GM23338 (cell line): ENCODE results near the gene PRCC. TPM values are rescaled to one million over a fixed set of nuclear protein-coding genes. Genes with fewer than 3 reads are reported as not detected.

Experiments
- ATAC-seq: fragments of 200-7000 bp; cut with Tn5 transposase; 3 replicates; pipeline ENCODE4 v1.9.1; 2020
- DNase-seq: peaks from one replicate; pipeline ENCODE4 v3.0.0-alpha.2; 2015; ENCODE audit warnings: low spot score
- H2AFZ ChIP-seq: fragments of 200-600 bp; sonication (generic); 2 replicates; pipeline ENCODE4 v1.8.0; 2016; ENCODE audit warnings: antibody characterized with exemption, mild to moderate bottlenecking, moderate library complexity
- H3F3A ChIP-seq: fragments of 200-600 bp; sonication (generic); replicated peaks from 2 replicates; pipeline ENCODE4 v1.8.0; 2017; ENCODE audit warnings: antibody characterized with exemption, mixed run types, low read depth
- H3K27ac ChIP-seq: fragments of 200-600 bp; sonication (generic); 2 replicates; pipeline ENCODE4 v1.6.1; 2016; ENCODE audit warnings: low read depth
- H3K27me3 ChIP-seq: fragments of 200-600 bp; sonication (generic); 2 replicates; pipeline ENCODE4 v1.8.0; 2016; ENCODE audit warnings: mild to moderate bottlenecking, mixed run types, moderate library complexity; ENCODE audit not compliant: insufficient read depth
- H3K36me3 ChIP-seq: fragments of 200-600 bp; sonication (generic); 2 replicates; pipeline ENCODE4 v1.8.0; 2016; ENCODE audit warnings: mild to moderate bottlenecking; ENCODE audit not compliant: insufficient read depth
- H3K4me1 ChIP-seq: fragments of 200-600 bp; sonication (generic); 2 replicates; pipeline ENCODE4 v1.8.0; 2016; ENCODE audit warnings: mild to moderate bottlenecking, moderate library complexity; ENCODE audit not compliant: insufficient read depth
- H3K4me2 ChIP-seq: fragments of 200-600 bp; sonication (generic); 2 replicates; pipeline ENCODE4 v1.7.1; 2017; ENCODE audit warnings: mixed run types
- H3K4me3 ChIP-seq: fragments of 200-600 bp; sonication (generic); 2 replicates; pipeline ENCODE4 v1.6.1; 2016; ENCODE audit warnings: mixed run types
- H3K79me2 ChIP-seq: fragments of 200-600 bp; sonication (generic); replicated peaks from 2 replicates; pipeline ENCODE4 v1.8.0; 2017; ENCODE audit warnings: mild to moderate bottlenecking; ENCODE audit not compliant: insufficient read depth
- H3K9me2 ChIP-seq: fragments of 200-600 bp; sonication (generic); 2 replicates; pipeline ENCODE4 v1.8.0; 2017; ENCODE audit not compliant: insufficient read depth
- H4K20me1 ChIP-seq: fragments of 200-600 bp; sonication (generic); replicated peaks from 2 replicates; pipeline ENCODE4 v1.8.0; 2017; ENCODE audit warnings: mild to moderate bottlenecking; ENCODE audit not compliant: insufficient read depth
- H3K27ac Mint-ChIP-seq: 2 replicates; pipeline ENCODE4 v1.8.0; 2020; ENCODE audit warnings: inconsistent platforms, mild to moderate bottlenecking, moderate library complexity, mixed read lengths
- H3K27me3 Mint-ChIP-seq: 3 replicates; pipeline ENCODE4 v1.8.0; 2022; ENCODE audit warnings: low read depth, mild to moderate bottlenecking, moderate library complexity, mixed read lengths, inconsistent platforms; ENCODE audit not compliant: insufficient read depth, poor library complexity
- H3K36me3 Mint-ChIP-seq: 3 replicates; pipeline ENCODE4 v1.8.0; 2021; ENCODE audit warnings: low read depth, mild to moderate bottlenecking, inconsistent platforms, moderate library complexity, mixed read lengths
- H3K4me1 Mint-ChIP-seq: 3 replicates; pipeline ENCODE4 v1.8.0; 2020; ENCODE audit warnings: mild to moderate bottlenecking, inconsistent platforms, mixed read lengths
- H3K4me3 Mint-ChIP-seq: 3 replicates; pipeline ENCODE4 v1.8.0; 2021; ENCODE audit warnings: moderate library complexity, mild to moderate bottlenecking, inconsistent platforms, mixed read lengths
- H3K9me3 Mint-ChIP-seq: 3 replicates; pipeline ENCODE4 v1.8.0; 2020; ENCODE audit warnings: moderate library complexity, mild to moderate bottlenecking, inconsistent platforms, mixed read lengths
- CTCF ChIP-seq, 2 experiments: fragments of 200-600 bp in 1 of 2; sonication (generic) in 1 of 2; conservative IDR thresholded peaks; 2 replicates each; pipeline versions ENCODE4 v1.5.1 to v1.6.1; 2016 to 2017; ENCODE audit warnings: antibody characterized with exemption in 2 of 2, low read depth in 2 of 2, mild to moderate bottlenecking in 2 of 2, moderate library complexity in 1 of 2
- ETS1 ChIP-seq: IDR thresholded peaks from 2 replicates; pipeline ENCODE4 v1.6.1; 2016; ENCODE audit warnings: antibody characterized with exemption
- EZH2phosphoT487 ChIP-seq: fragments of 200-600 bp; sonication (generic); IDR thresholded peaks from one replicate; pipeline ENCODE4 v1.8.1; 2018; ENCODE audit warnings: antibody characterized with exemption; ENCODE audit not compliant: unreplicated experiment
- JUNB ChIP-seq: IDR thresholded peaks from one replicate; pipeline ENCODE4 v1.6.1; 2016; ENCODE audit warnings: antibody characterized with exemption; ENCODE audit not compliant: unreplicated experiment
- NANOG ChIP-seq: IDR thresholded peaks from 2 replicates; pipeline ENCODE4 v1.6.1; 2016; ENCODE audit warnings: antibody characterized with exemption, borderline replicate concordance
- REST ChIP-seq: IDR thresholded peaks from one replicate; pipeline ENCODE4 v1.6.1; 2018; ENCODE audit warnings: antibody characterized with exemption; ENCODE audit not compliant: unreplicated experiment
- STAT1 ChIP-seq: IDR thresholded peaks from one replicate; pipeline ENCODE4 v1.6.1; 2016; ENCODE audit warnings: antibody characterized with exemption; ENCODE audit not compliant: unreplicated experiment
- ZNF114 ChIP-seq: fragments of 250-450 bp; sonication (Bioruptor Pico); IDR thresholded peaks from 2 replicates; pipeline ENCODE4 v1.5.0; 2020; ENCODE audit warnings: mild to moderate bottlenecking, moderate library complexity
- ZNF331 ChIP-seq: fragments of 250-450 bp; sonication (Bioruptor Pico); IDR thresholded peaks from 2 replicates; pipeline ENCODE4 v1.5.0; 2020; ENCODE audit warnings: low read depth, mild to moderate bottlenecking, moderate library complexity
- polyA plus RNA-seq: library from polyadenylated mRNA; unstranded; fragments of >200 nt; fragmentation: Nextera tagmentation; extraction: Ambion mirVana; gene quantifications from 2 replicates; pipeline ENCODE4 v1.2.1, GENCODE V29; 2016
- total RNA-seq: library from RNA; depleted of rRNA; stranded (reverse); fragments of >200 nt; shearing (Covaris generic); gene quantifications from 2 replicates; pipeline ENCODE4 v1.2.3, GENCODE V29; 2014
- TF ChIP-seq, protein P1 (sequence below): fragments of 250-450 bp; sonication (Bioruptor Pico); IDR thresholded peaks from 2 replicates; pipeline ENCODE4 v1.5.0; 2020; ENCODE audit warnings: mild to moderate bottlenecking, moderate library complexity

The PRCC gene
- total and polyA plus RNA-seq, 2 experiments from 2014 or later = 66.2 to 72.9 TPM

- no peak overlapping the region for H3K27ac ChIP-seq
- Mint-ChIP-seq H3K27ac (no peak overlapping the region), H3K27me3 (peaks cover 18% of the 10 kb centered on the region), H3K4me1 (peaks cover 12% of the 10 kb centered on the region), H3K4me3 (no peak overlapping the region; the same call in 2 of the 3 replicates), H3K9me3 (no peaks in the 10 kb centered on the region), H3K36me3 (peaks cover 34% of the 10 kb centered on the region)
- DNase-seq (no peak), ATAC-seq (no peak)
- H3K4me1 ChIP-seq = peaks cover 25% of the 10 kb centered on the region
- no peaks in the 10 kb centered on the region for H3K27me3 ChIP-seq
- TF ChIP-seq JUNB (no peak), CTCF (conservative IDR thresholded peaks at IDR 0.05; ENCODE audit: low read depth in 2 of 2) (no peak)
- H3K79me2 ChIP-seq = 0 out of 2 replicates have a peak, but pooled peaks cover 7% of the 10 kb centered on the region
- no peak overlapping the region for H2AFZ ChIP-seq
- H3K36me3 ChIP-seq = peaks cover 5% of the 10 kb centered on the region; the same call in 1 of the 2 replicates
- no peaks in the 10 kb centered on the region for H4K20me1 ChIP-seq
- H3K9me2 ChIP-seq = no peaks in the 10 kb centered on the region
- H3K4me2 ChIP-seq = no peak overlapping the region
- H3F3A ChIP-seq = peaks cover 13% of the 10 kb centered on the region
- H3K4me3 ChIP-seq = no peak overlapping the region
Measured at GRCh38 chr1:156738407-156738806, 28.9 kb upstream of the PRCC start.

DNA sequence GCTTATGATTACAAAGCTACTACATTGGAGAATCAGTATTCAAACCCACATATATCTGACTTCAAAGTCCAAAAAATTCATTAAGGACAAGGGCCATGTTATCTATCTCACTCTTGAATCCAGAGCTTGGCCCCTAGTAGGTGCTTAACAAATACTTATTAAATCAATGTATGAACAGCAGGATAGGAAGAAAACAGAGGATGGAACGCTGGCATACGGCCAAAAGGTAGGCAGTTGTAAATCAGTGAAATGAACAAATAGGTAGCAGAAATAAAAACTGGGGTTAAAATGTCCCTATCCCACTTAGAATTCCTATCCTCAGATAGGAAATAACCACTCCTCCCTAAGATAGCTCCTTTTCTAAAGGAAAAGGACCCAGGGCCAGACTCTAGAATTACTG is 28.4 kb upstream of the PRCC start:
- no peaks in the 10 kb centered on the region for H3K9me3 Mint-ChIP-seq
- DNase-seq = no peak
- Histone ChIP-seq H4K20me1 (no peaks in the 10 kb centered on the region), H3K79me2 (0 out of 2 replicates have a peak, but pooled peaks cover 7% of the 10 kb centered on the region), H3K4me2 (no peak overlapping the region), H3K27ac (no peak overlapping the region), H3K4me3 (no peak overlapping the region), H3K9me2 (no peaks in the 10 kb centered on the region), H3K27me3 (no peaks in the 10 kb centered on the region), H3K36me3 (peaks cover 5% of the 10 kb centered on the region; the same call in 1 of the 2 replicates), H3F3A (peaks cover 13% of the 10 kb centered on the region), H3K4me1 (peaks cover 25% of the 10 kb centered on the region), H2AFZ (no peak overlapping the region)
- ATAC-seq = no peak
- H3K27me3 Mint-ChIP-seq = peaks cover 18% of the 10 kb centered on the region
- H3K4me1 Mint-ChIP-seq = peaks cover 12% of the 10 kb centered on the region
- H3K4me3 Mint-ChIP-seq = peak overlapping the region; percentile 31; the same call in 2 of the 3 replicates
- no peak overlapping the region for H3K27ac Mint-ChIP-seq
- H3K36me3 Mint-ChIP-seq = peaks cover 38% of the 10 kb centered on the region
- no peak for TF ChIP-seq ZNF114 (CRISPR knock-in tag)
- no peak for TF ChIP-seq NANOG
- TF ChIP-seq, protein P1, sequence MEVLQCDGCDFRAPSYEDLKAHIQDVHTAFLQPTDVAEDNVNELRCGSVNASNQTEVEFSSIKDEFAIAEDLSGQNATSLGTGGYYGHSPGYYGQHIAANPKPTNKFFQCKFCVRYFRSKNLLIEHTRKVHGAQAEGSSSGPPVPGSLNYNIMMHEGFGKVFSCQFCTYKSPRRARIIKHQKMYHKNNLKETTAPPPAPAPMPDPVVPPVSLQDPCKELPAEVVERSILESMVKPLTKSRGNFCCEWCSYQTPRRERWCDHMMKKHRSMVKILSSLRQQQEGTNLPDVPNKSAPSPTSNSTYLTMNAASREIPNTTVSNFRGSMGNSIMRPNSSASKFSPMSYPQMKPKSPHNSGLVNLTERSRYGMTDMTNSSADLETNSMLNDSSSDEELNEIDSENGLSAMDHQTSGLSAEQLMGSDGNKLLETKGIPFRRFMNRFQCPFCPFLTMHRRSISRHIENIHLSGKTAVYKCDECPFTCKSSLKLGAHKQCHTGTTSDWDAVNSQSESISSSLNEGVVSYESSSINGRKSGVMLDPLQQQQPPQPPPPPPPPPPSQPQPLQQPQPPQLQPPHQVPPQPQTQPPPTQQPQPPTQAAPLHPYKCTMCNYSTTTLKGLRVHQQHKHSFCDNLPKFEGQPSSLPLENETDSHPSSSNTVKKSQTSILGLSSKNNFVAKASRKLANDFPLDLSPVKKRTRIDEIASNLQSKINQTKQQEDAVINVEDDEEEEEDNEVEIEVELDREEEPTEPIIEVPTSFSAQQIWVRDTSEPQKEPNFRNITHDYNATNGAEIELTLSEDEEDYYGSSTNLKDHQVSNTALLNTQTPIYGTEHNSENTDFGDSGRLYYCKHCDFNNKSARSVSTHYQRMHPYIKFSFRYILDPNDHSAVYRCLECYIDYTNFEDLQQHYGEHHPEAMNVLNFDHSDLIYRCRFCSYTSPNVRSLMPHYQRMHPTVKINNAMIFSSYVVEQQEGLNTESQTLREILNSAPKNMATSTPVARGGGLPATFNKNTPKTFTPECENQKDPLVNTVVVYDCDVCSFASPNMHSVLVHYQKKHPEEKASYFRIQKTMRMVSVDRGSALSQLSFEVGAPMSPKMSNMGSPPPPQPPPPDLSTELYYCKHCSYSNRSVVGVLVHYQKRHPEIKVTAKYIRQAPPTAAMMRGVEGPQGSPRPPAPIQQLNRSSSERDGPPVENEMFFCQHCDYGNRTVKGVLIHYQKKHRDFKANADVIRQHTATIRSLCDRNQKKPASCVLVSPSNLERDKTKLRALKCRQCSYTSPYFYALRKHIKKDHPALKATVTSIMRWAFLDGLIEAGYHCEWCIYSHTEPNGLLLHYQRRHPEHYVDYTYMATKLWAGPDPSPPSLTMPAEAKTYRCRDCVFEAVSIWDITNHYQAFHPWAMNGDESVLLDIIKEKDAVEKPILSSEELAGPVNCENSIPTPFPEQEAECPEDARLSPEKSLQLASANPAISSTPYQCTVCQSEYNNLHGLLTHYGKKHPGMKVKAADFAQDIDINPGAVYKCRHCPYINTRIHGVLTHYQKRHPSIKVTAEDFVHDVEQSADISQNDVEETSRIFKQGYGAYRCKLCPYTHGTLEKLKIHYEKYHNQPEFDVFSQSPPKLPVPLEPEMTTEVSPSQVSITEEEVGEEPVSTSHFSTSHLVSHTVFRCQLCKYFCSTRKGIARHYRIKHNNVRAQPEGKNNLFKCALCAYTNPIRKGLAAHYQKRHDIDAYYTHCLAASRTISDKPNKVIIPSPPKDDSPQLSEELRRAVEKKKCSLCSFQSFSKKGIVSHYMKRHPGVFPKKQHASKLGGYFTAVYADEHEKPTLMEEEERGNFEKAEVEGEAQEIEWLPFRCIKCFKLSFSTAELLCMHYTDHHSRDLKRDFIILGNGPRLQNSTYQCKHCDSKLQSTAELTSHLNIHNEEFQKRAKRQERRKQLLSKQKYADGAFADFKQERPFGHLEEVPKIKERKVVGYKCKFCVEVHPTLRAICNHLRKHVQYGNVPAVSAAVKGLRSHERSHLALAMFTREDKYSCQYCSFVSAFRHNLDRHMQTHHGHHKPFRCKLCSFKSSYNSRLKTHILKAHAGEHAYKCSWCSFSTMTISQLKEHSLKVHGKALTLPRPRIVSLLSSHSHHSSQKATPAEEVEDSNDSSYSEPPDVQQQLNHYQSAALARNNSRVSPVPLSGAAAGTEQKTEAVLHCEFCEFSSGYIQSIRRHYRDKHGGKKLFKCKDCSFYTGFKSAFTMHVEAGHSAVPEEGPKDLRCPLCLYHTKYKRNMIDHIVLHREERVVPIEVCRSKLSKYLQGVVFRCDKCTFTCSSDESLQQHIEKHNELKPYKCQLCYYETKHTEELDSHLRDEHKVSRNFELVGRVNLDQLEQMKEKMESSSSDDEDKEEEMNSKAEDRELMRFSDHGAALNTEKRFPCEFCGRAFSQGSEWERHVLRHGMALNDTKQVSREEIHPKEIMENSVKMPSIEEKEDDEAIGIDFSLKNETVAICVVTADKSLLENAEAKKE (CRISPR knock-in tag) = no peak
- TF ChIP-seq STAT1 = no peak
- no peak for TF ChIP-seq ZNF331 (CRISPR knock-in tag)
- TF ChIP-seq ETS1 = no peak
- no peak for TF ChIP-seq REST
- no peak for TF ChIP-seq EZH2phosphoT487
